ENCODE results near the gene MAPK8IP2. TPM values are rescaled to one million over a fixed set of nuclear protein-coding genes. Genes with fewer than 3 reads are reported as not detected.

MAPK8IP2 gene
- total RNA-seq, 1 experiment from 2014 or later, result 0.79 TPM

- Histone ChIP-seq H3K9me3 (ENCODE audit: insufficient read depth, low read depth) (no peaks in the 10 kb centered on the region), H3K36me3 (ENCODE audit: low read depth) (peaks cover 16% of the 10 kb centered on the region; the same call in 1 of the 2 replicates), H3K4me3 (no peak overlapping the region), H4K20me1 (ENCODE audit: insufficient read depth) (no peaks in the 10 kb centered on the region), H3K4me2 (no peak overlapping the region), H3K27me3 (ENCODE audit: insufficient read depth, low read depth) (no peaks in the 10 kb centered on the region), H3K27ac (no peak overlapping the region), H2AFZ (no peak overlapping the region), H3K4me1 (replicated peaks; ENCODE audit: insufficient read depth) (peaks cover 16% of the 10 kb centered on the region), H3K79me2 (ENCODE audit: low read depth) (peaks cover 28% of the 10 kb centered on the region), H3F3A (ENCODE audit: insufficient read depth, low read depth) (peaks cover 10% of the 10 kb centered on the region; the same call in 1 of the 2 replicates), H3K9me2 (ENCODE audit: insufficient read depth) (no peaks in the 10 kb centered on the region)
- CTCF ChIA-PET, result no interaction called here
- TF ChIP-seq EZH2 (IDR thresholded peaks at IDR 0.05; ENCODE audit: low read depth), result no peak
- TF ChIP-seq, protein P1, sequence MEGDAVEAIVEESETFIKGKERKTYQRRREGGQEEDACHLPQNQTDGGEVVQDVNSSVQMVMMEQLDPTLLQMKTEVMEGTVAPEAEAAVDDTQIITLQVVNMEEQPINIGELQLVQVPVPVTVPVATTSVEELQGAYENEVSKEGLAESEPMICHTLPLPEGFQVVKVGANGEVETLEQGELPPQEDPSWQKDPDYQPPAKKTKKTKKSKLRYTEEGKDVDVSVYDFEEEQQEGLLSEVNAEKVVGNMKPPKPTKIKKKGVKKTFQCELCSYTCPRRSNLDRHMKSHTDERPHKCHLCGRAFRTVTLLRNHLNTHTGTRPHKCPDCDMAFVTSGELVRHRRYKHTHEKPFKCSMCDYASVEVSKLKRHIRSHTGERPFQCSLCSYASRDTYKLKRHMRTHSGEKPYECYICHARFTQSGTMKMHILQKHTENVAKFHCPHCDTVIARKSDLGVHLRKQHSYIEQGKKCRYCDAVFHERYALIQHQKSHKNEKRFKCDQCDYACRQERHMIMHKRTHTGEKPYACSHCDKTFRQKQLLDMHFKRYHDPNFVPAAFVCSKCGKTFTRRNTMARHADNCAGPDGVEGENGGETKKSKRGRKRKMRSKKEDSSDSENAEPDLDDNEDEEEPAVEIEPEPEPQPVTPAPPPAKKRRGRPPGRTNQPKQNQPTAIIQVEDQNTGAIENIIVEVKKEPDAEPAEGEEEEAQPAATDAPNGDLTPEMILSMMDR (conservative IDR thresholded peaks at IDR 0.05), result no peak
- BruUV-seq (replicated peaks), result no TSS peak
- POLR2A ChIA-PET (ENCODE audit: unreplicated experiment), result no interaction called here
- no peak for DNase-seq
- intact Hi-C loops (cut with micrococcal nuclease; ENCODE audit: unreplicated experiment), result no loop called here
Measured at GRCh38 chr22:50578776-50579310, 21.8 kb upstream of the MAPK8IP2 start.

GRCh38 chr22:50579752-50580151, 20.8 kb upstream of the MAPK8IP2 start:
- Histone ChIP-seq H3K4me1 (replicated peaks; ENCODE audit: insufficient read depth) (peaks cover 18% of the 10 kb centered on the region), H3K4me2 (no peak overlapping the region), H3K4me3 (no peak overlapping the region), H3F3A (ENCODE audit: insufficient read depth, low read depth) (peaks cover 14% of the 10 kb centered on the region; the same call in 1 of the 2 replicates), H3K36me3 (ENCODE audit: low read depth) (peaks cover 11% of the 10 kb centered on the region; the same call in 1 of the 2 replicates), H4K20me1 (ENCODE audit: insufficient read depth) (no peaks in the 10 kb centered on the region), H3K9me2 (ENCODE audit: insufficient read depth) (no peaks in the 10 kb centered on the region), H3K79me2 (ENCODE audit: low read depth) (peaks cover 30% of the 10 kb centered on the region), H2AFZ (no peak overlapping the region), H3K27ac (no peak overlapping the region), H3K9me3 (ENCODE audit: insufficient read depth, low read depth) (no peaks in the 10 kb centered on the region), H3K27me3 (ENCODE audit: insufficient read depth, low read depth) (no peaks in the 10 kb centered on the region)
- intact Hi-C loops (cut with micrococcal nuclease; ENCODE audit: unreplicated experiment), result loop anchor here (5.0 kb wide), 1 partner anchor 72 kb away; the partner anchor contains the start of genes LMF2 and NCAPH2
- no peak for DNase-seq
- no TSS peak for BruUV-seq (replicated peaks)
- CTCF ChIA-PET, result no interaction called here
- TF ChIP-seq EZH2 (IDR thresholded peaks at IDR 0.05; ENCODE audit: low read depth), result no peak
- TF ChIP-seq, protein P1 (conservative IDR thresholded peaks at IDR 0.05), result no peak
- POLR2A ChIA-PET (ENCODE audit: unreplicated experiment), result no interaction called here

DNA sequence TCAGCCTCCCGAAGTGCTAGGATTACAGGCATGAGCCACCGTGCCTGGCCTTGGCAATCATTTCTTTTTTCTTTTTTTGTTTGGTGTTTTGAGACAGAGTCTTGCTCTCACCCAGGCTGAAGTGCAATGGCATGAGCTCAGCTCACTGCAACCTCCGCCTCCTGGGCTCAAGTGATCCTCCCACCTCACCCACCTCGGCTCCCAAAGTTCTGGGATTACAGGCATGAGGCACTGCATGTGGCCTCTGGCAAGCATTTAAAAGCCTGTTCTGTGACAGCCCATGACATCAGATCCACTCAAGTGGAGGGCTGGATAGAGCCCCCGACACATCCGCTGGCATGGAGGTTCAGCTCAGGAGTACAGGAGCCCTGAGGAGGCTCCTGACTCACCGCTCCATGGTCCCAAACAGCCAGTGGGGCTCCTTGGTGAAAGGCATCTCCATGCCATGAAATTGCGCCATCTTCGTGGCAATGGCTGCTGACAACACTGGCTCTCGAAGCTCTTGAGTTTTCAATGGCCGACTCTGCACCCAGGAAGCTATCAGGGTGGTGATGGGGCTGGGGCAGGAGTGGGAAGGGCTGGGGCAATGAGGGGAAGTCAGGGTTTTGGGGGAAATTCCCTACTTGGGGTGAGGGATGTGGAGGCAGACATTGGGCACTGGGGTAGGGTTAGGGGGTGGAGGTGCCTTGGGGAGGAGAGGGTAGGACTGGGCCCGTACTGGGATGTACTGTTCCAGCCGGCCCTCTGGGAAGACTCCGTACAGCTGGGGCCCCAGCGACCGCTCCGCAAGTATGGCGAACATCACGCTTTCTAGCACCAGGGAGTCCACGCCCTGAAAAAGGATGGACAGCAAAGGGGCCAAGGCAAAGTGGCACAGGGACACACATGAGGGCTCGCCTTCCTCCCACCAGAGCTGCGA, 19.3 kb upstream of the MAPK8IP2 start:
- no peak overlapping the region; the same call in 1 of the 2 replicates for H2AFZ ChIP-seq
- peak overlapping the region; percentile 89 for H3K4me3 ChIP-seq
- H3K9me3 ChIP-seq (ENCODE audit: insufficient read depth, low read depth), result no peaks in the 10 kb centered on the region
- H3K4me1 ChIP-seq (replicated peaks; ENCODE audit: insufficient read depth), result peaks cover 18% of the 10 kb centered on the region
- H3K9me2 ChIP-seq (ENCODE audit: insufficient read depth), result no peaks in the 10 kb centered on the region
- DNase-seq, result no peak
- H3K4me2 ChIP-seq, result peak overlapping the region; percentile 90
- intact Hi-C loops (cut with micrococcal nuclease; ENCODE audit: unreplicated experiment), result loop anchor here (5.0 kb wide), 1 partner anchor 74 kb away; the partner anchor contains the start of genes LMF2 and NCAPH2
- CTCF ChIA-PET, result no interaction called here
- peaks cover 15% of the 10 kb centered on the region; the same call in 1 of the 2 replicates for H3F3A ChIP-seq (ENCODE audit: insufficient read depth, low read depth)
- TSS peak; percentile 61 for BruUV-seq (replicated peaks)
- H3K36me3 ChIP-seq (ENCODE audit: low read depth), result peaks cover 11% of the 10 kb centered on the region; the same call in 1 of the 2 replicates
- POLR2A ChIA-PET (ENCODE audit: unreplicated experiment), result interaction anchor here (0.5 to 1.2 kb wide), 2 partner anchors 18 to 73 kb away, joined by 3 to 7 read pairs; partner anchors contain the start of genes NCAPH2 and SYCE3
- H4K20me1 ChIP-seq (ENCODE audit: insufficient read depth), result no peaks in the 10 kb centered on the region
- TF ChIP-seq EZH2 (IDR thresholded peaks at IDR 0.05; ENCODE audit: low read depth), result no peak
- TF ChIP-seq, protein P1 (conservative IDR thresholded peaks at IDR 0.05), result no peak
- H3K79me2 ChIP-seq (ENCODE audit: low read depth), result peaks cover 30% of the 10 kb centered on the region
- H3K27ac ChIP-seq, result peak overlapping the region; percentile 86; the same call in 1 of the 2 replicates
- H3K27me3 ChIP-seq (ENCODE audit: insufficient read depth, low read depth), result no peaks in the 10 kb centered on the region

All from PC-9 (cell line).